Activated T-cell treated with anti-CD3 and anti-CD28 coated beads for 24 hours (primary cell): ENCODE data around the gene RNU1-3.
"Not testable (repeated sequence)": the region's sequence is repeated elsewhere in the genome, so short reads cannot be mapped to it uniquely, and the experiment has no call there.

ENCODE experiments used
- DNase-seq: peaks from one replicate; pipeline ENCODE4 v3.0.0-alpha.2; 2020; ENCODE audit warnings: low read depth

Gene RNU1-3

GRCh38 chr1:16636551-16637195 is 30.1 kb downstream of the RNU1-3 start:
- not testable (repeated sequence) for DNase-seq

GRCh38 chr1:16635959-16636358 is 30.8 kb downstream of the RNU1-3 start:
- not testable (repeated sequence) for DNase-seq

- not testable (repeated sequence) for DNase-seq
Observed at GRCh38 chr1:16633540-16634282, 33.0 kb downstream of the RNU1-3 start.

- not testable (repeated sequence) for DNase-seq
Observed at GRCh38 chr1:16632044-16632850, 34.5 kb downstream of the RNU1-3 start.

GRCh38 chr1:16631248-16632043 is 35.3 kb downstream of the RNU1-3 start:
- no peak for DNase-seq

GRCh38 chr1:16630661-16631247 is 36.0 kb downstream of the RNU1-3 start:
- DNase-seq = no peak

DNA sequence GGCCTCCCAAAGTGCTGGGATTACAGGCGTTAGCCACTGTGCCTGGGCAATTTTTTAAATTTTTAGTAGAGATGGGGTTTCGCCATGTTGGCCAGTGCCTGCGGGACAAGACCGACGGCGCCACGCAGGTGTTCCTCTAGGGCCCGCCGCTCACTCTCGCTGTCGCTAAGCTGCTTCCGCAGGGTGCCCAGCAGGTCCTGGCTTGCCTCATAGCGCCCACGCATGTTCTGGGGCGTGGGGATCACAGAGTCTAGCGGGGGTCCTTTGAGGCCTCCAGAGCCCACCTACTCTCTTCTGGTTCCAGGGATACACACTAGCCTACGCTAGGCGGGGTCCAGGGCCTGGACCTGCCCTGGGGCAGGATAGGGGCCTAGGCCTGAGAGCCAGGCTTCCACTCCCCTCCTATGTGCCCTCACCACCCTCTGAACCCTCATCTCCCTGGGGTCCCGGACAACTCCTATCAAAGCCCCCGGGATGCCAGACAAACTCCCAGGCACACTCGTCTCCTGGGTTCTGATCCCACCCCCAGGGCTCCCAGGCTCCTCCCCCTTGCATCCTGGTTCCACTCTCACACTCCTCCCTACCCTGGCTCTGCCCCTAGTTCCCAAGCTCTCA is 36.7 kb downstream of the RNU1-3 start:
- DNase-seq = not testable (repeated sequence)

GRCh38 chr1:16628361-16629111 is 38.2 kb downstream of the RNU1-3 start:
- DNase-seq = no peak

GRCh38 chr1:16626409-16626983 is 40.3 kb downstream of the RNU1-3 start:
- not testable (repeated sequence) for DNase-seq

DNA sequence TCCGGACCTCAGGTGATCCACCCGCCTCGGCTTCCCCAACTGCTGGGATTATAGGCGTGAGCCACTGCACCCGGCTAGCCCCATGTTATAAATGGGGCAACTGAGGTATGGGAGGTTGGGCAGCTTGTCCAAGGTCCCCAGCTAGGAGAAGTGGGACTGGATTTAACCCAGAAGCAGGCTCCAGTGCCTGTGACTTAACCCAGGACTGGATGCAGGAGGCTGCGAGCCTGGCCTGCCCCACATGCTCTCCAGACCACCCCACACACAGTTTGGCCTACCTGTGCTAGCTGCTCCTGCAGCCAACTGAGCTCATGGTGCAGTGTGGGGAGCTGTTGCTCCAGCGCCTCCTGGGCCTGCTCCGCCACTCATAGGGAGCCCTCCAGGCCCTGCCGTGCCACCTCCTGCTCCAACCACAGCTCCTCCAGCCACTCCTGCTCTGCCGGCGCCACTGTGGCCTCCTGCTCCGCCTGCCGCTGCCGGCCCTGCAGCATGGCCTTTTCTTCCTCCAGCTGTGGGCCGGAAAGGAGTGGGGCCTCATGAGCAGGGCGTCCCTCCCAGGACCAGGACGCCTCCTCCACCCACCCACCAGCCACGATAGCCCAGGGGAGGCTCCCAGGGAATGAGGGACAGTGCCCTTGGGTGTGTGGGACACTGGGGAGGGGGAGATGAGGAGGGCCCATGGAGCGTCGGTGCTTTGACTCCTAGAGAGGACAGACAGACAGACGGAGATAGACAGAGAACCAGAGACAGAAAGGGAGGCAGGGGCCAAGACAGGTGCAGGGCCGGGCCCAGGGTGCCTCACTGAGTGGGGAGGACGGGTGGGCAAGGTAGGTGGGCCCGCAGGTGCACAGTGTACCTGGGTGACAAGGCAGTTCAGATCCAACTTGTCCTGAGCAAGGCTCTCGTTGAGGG is 41.0 kb downstream of the RNU1-3 start:
- no peak for DNase-seq

DNA sequence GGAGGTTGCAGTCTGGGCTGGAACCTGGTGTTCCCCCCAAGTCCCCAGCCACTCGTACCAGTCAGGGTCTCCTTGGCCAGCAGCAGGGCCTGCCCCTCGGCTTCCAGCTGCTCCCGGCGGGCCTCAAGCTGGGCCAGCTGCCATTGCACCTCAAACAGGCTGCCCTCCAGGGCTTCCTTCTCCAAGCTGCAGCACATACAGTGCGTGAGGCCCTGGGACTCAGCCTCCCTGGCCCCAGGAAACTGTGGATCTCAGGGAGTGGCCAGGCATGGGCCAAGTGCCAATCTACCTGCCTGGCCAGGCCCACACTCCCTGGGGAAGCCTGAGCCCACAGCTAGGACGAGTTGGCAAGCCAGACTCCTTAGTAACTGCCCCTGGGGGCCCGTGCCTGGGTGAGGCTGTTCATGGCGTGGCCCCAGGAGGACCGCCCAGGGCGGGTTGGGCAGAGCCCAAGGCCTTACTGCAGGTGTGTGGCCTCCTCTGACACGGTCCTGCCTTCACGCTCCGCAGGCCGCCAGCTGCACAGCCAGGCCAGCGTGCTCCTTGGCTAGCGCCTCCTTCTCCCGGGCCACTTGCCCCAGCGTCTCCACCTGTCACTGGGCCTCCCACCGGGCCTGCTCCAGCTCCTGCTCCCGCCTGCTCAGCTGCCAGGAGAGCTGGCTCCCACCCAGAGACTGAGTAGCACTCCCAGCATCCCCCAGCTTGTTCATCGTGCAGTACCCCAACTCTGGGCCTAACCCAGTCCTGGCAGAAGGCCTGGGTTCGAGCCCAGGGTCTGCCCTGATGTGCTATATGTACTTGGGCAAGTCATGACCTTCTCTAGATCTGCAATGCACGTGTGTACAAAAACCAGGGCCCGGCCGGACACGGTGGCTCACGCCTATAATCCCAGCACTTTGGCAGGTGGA is 42.7 kb downstream of the RNU1-3 start:
- DNase-seq = not testable (repeated sequence)

GRCh38 chr1:16623337-16623736 is 43.4 kb downstream of the RNU1-3 start:
- DNase-seq = not testable (repeated sequence)

- not testable (repeated sequence) for DNase-seq
Observed at GRCh38 chr1:16621681-16622315, 45.0 kb downstream of the RNU1-3 start.

DNA sequence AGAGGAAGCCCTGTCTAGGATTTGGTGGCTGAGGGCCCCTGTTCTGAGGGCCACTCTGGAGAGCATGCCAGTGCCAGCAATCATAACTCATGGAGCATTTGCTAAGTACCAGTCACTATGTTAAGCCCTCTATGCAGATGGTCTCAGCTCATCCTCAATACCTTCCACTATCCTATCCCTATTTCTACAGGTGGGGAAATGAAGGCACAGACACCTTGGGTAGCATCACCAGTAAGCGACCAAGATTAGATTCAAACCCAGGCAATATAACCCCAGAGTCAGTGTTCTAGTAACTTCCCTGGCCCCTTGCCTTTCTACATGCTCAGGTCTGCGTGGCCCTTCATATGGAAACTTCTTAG is 45.5 kb downstream of the RNU1-3 start:
- no peak for DNase-seq

DNA sequence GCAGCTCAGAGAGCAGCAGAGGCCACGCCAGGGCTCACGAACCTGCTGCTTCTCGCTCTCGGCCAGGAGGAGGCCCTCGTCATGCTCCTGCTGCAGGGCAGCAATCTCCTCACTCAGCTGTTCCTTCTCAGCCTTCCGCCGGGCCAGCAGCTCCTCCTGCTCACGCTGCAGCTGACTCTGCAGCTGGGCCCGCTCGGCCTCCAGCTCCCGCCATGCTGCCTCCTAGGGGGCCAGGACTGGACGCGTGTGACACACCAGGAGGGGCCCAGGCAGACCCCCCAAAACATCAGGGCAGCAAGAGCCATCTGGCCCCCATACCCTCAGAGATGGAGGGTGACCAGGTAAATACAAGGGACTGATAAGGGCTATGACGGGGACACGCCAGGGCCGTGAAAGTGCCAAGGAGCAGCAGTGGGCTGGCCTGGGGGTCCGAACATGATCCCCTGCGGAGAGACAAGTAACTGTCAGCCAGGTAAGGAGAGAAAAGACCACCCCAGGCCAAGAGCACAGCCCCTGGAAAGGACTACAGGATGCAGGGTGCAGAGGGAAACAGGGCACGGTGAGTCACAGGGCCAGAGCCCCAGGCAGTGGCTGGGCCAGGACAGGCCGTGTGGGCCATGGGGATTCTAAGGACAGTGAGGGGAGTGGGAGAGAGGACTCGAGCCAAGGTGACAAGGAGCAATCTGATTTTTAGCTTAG is 46.8 kb downstream of the RNU1-3 start:
- DNase-seq = not testable (repeated sequence)

DNA sequence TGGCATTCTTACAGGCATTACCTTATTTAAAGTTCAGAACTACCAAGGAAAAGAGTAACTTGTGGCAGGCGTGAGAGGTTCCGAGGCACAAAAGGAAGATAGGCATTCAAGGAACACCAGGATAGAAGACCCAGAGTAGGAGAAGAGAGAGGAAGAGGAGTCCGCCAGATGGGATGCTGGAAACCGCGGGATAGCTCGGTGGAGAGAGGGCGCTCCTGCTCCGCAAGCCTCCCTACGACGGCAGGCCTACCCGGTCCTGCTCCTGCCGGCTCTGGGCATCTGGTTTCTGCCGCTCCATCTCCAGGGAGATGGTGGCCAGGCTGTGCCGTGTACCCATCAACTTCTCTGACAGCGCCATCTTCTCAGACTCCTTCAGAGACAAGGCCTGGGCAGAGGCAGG is 48.0 kb downstream of the RNU1-3 start:
- no peak for DNase-seq
